PC-9 (cell line): ENCODE results near the gene CAPN3. TPM values are rescaled to one million over a fixed set of nuclear protein-coding genes. Genes with fewer than 3 reads are reported as not detected.

Experiments used
- BruUV-seq: library from RNA; stranded (reverse); fragments of 400-500 nt; replicated peaks from 2 replicates; lab custom pipeline; 2021; lab: Mats Ljungman, UMichigan
- CTCF ChIA-PET: fragments of 300-600 bp; sonication (Branson Sonifier 250); formaldehyde crosslinking; loops from one replicate; lab custom pipeline; 2022; ENCODE audit warnings: antibody characterized with exemption; lab: Charles Lee
- POLR2A ChIA-PET: fragments of 300-600 bp; sonication (Branson Sonifier 250); formaldehyde crosslinking; loops from one replicate; lab custom pipeline; 2022; ENCODE audit warnings: antibody characterized with exemption; ENCODE audit not compliant: unreplicated experiment; lab: Charles Lee
- DNase-seq, 2 experiments: peaks; one replicate each; pipeline versions ENCODE4 v3.0.0 to v3.0.0-alpha.2; 2015 to 2022; ENCODE audit warnings: mixed read lengths in 1 of 2
- H2AFZ ChIP-seq: fragments of 200-600 bp; sonication (generic); 2 replicates; pipeline ENCODE4 v1.8.1; 2017; ENCODE audit warnings: antibody characterized with exemption
- H3F3A ChIP-seq: fragments of 200-600 bp; sonication (generic); 2 replicates; pipeline ENCODE4 v1.8.1; 2017; ENCODE audit warnings: antibody characterized with exemption, mild to moderate bottlenecking, low read depth; ENCODE audit not compliant: insufficient read depth
- H3K27ac ChIP-seq: fragments of 200-600 bp; sonication (generic); 2 replicates; pipeline ENCODE4 v1.6.1; 2016; ENCODE audit warnings: mixed run types
- H3K27me3 ChIP-seq: fragments of 200-600 bp; sonication (generic); 2 replicates; pipeline ENCODE4 v1.6.1; 2016; ENCODE audit warnings: low read depth, mixed run types; ENCODE audit not compliant: insufficient read depth
- H3K36me3 ChIP-seq: fragments of 200-600 bp; sonication (generic); 2 replicates; pipeline ENCODE4 v1.6.1; 2016; ENCODE audit warnings: low read depth, mixed run types
- H3K4me1 ChIP-seq: fragments of 200-600 bp; sonication (generic); replicated peaks from 2 replicates; pipeline ENCODE4 v1.6.1; 2016; ENCODE audit warnings: mixed run types; ENCODE audit not compliant: insufficient read depth
- H3K4me2 ChIP-seq: fragments of 200-600 bp; sonication (generic); 2 replicates; pipeline ENCODE4 v1.6.1; 2017; ENCODE audit warnings: mixed run types
- H3K4me3 ChIP-seq: fragments of 200-600 bp; sonication (generic); 2 replicates; pipeline ENCODE4 v1.6.1; 2016; ENCODE audit warnings: mixed run types
- H3K79me2 ChIP-seq: fragments of 200-600 bp; sonication (generic); 2 replicates; pipeline ENCODE4 v1.6.1; 2017; ENCODE audit warnings: low read depth, mixed run types
- H3K9me2 ChIP-seq: fragments of 200-600 bp; sonication (generic); 2 replicates; pipeline ENCODE4 v1.8.1; 2017; ENCODE audit warnings: mild to moderate bottlenecking; ENCODE audit not compliant: insufficient read depth
- H3K9me3 ChIP-seq: fragments of 200-600 bp; sonication (generic); 2 replicates; pipeline ENCODE4 v1.8.1; 2016; ENCODE audit warnings: low read depth; ENCODE audit not compliant: insufficient read depth
- H4K20me1 ChIP-seq: fragments of 200-600 bp; sonication (generic); 2 replicates; pipeline ENCODE4 v1.8.1; 2017; ENCODE audit not compliant: insufficient read depth
- EZH2 ChIP-seq: fragments of 200-600 bp; sonication (generic); IDR thresholded peaks from 2 replicates; pipeline ENCODE4 v1.8.0; 2017; ENCODE audit warnings: antibody characterized with exemption, low read depth
- intact Hi-C: fragments of 100-400 bp; cut with micrococcal nuclease; formaldehyde crosslinking; loops from one replicate; pipeline ENCODE4 v1.10.0; 2022; ENCODE audit not compliant: unreplicated experiment
- total RNA-seq: library from RNA; stranded (reverse); gene quantifications from 2 replicates; pipeline ENCODE4 v1.2.3, GENCODE V29; 2021
- TF ChIP-seq, protein P1 (sequence below): fragments of 200-600 bp; sonication (generic); conservative IDR thresholded peaks from 2 replicates; pipeline ENCODE4 v1.6.1; 2017; ENCODE audit warnings: mixed run types, antibody characterized with exemption, mild to moderate bottlenecking, moderate library complexity

The CAPN3 gene
- total RNA-seq, 1 experiment from 2014 or later = 0.50 TPM

DNA sequence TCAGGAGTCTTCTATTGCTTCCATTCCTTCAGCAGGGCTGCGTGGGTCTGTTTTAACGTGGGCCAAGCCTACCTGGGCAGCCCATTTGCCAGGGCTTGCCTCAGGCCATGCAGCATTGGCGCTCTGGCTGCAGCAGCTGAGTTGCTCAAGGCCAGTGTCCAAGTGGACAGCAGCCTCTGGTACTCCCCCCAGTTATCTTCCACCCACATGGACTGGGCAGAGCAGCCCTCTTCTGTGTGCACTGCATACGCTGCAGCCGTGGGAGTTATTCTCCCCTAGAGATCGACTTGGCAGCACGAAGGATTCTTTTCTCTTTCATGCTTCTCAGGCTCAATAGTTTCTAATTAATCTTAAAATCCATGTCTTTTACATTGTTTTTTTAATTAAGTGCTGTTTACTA is 6.9 kb upstream of the CAPN3 start:
- Histone ChIP-seq H3K36me3 (no peaks in the 10 kb centered on the region), H3K27ac (no peak overlapping the region), H3K9me3 (no peaks in the 10 kb centered on the region), H3K9me2 (no peaks in the 10 kb centered on the region), H3K4me3 (no peak overlapping the region), H3K27me3 (no peaks in the 10 kb centered on the region), H4K20me1 (no peaks in the 10 kb centered on the region), H3F3A (no peaks in the 10 kb centered on the region), H3K79me2 (no peaks in the 10 kb centered on the region), H3K4me2 (no peak overlapping the region), H2AFZ (no peak overlapping the region), H3K4me1 (no peaks in the 10 kb centered on the region)
- intact Hi-C loops = no loop called here
- no TSS peak for BruUV-seq
- ChIA-PET POLR2A (no interaction called here), CTCF (no interaction called here)
- no peak for DNase-seq
- TF ChIP-seq, protein P1, sequence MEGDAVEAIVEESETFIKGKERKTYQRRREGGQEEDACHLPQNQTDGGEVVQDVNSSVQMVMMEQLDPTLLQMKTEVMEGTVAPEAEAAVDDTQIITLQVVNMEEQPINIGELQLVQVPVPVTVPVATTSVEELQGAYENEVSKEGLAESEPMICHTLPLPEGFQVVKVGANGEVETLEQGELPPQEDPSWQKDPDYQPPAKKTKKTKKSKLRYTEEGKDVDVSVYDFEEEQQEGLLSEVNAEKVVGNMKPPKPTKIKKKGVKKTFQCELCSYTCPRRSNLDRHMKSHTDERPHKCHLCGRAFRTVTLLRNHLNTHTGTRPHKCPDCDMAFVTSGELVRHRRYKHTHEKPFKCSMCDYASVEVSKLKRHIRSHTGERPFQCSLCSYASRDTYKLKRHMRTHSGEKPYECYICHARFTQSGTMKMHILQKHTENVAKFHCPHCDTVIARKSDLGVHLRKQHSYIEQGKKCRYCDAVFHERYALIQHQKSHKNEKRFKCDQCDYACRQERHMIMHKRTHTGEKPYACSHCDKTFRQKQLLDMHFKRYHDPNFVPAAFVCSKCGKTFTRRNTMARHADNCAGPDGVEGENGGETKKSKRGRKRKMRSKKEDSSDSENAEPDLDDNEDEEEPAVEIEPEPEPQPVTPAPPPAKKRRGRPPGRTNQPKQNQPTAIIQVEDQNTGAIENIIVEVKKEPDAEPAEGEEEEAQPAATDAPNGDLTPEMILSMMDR = no peak
- no peak for TF ChIP-seq EZH2

DNA sequence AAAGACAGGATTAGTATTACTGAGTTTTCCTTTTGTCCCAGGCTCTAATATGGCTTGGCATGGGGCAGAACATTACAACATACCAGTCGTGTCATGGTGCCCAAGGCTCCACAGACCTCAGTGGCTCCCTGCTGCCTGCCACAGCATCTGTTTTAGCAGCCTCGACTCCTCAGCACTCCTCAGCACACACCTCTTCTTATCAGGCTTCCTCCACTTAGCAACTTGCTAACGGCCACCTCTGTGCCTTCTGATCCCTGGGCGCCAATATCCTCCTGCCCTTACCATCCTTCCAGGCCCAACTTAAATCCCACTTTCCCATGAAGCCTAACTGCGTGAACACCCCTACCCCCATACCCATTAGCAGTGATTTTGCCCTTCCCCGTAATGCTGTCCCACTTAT is 6.2 kb upstream of the CAPN3 start:
- TF ChIP-seq, protein P1 = no peak
- TF ChIP-seq EZH2 = no peak
- Histone ChIP-seq H3K4me3 (no peak overlapping the region), H2AFZ (no peak overlapping the region), H3K79me2 (no peaks in the 10 kb centered on the region), H3K4me1 (no peaks in the 10 kb centered on the region), H3K27me3 (no peaks in the 10 kb centered on the region), H3F3A (no peaks in the 10 kb centered on the region), H3K36me3 (no peaks in the 10 kb centered on the region), H3K4me2 (no peak overlapping the region), H3K9me3 (no peaks in the 10 kb centered on the region), H3K27ac (no peak overlapping the region), H3K9me2 (no peaks in the 10 kb centered on the region), H4K20me1 (no peaks in the 10 kb centered on the region)
- CTCF ChIA-PET = no interaction called here
- no TSS peak for BruUV-seq
- POLR2A ChIA-PET = no interaction called here
- intact Hi-C loops = no loop called here
- no peak for DNase-seq

DNA sequence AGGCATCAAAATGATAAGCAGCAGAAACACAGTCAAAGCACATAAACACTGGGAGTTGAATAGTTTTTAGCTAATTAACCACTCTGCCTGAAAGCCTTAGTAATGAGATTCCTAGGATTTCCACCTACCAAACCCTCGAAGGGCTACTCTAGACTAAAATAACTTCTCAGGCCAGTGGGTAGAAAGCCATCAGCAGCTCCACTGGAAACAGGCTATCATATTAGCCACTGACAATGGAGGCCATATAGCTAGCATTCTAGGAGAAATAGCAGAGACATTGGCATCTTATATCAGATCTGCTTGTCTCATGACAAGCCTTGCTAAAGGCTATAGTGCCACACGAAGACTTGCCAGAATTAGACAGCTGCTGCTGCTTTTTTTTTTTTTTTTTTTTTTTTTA is 4.5 kb upstream of the CAPN3 start:
- no peaks in the 10 kb centered on the region for H3K4me1 ChIP-seq
- no peaks in the 10 kb centered on the region for H3K79me2 ChIP-seq
- ChIA-PET POLR2A (interaction anchor here (0.6 kb wide), 1 partner anchor 81 kb away, joined by 4 read pairs; the partner anchor contains the start of gene TMEM87A), CTCF (no interaction called here)
- H3K27ac ChIP-seq = no peak overlapping the region
- no peaks in the 10 kb centered on the region for H4K20me1 ChIP-seq
- no peak overlapping the region for H3K4me2 ChIP-seq
- no TSS peak for BruUV-seq
- intact Hi-C loops = no loop called here
- H2AFZ ChIP-seq = no peak overlapping the region
- no peaks in the 10 kb centered on the region for H3K27me3 ChIP-seq
- H3K9me2 ChIP-seq = no peaks in the 10 kb centered on the region
- no peaks in the 10 kb centered on the region for H3K36me3 ChIP-seq
- H3K9me3 ChIP-seq = no peaks in the 10 kb centered on the region
- TF ChIP-seq, protein P1 = no peak
- no peak for TF ChIP-seq EZH2
- H3F3A ChIP-seq = no peaks in the 10 kb centered on the region
- DNase-seq = no peak
- no peak overlapping the region for H3K4me3 ChIP-seq
